RCC 7860 (cell line): ENCODE data around the gene PEX10.

Source experiments
- DNase-seq: peaks from one replicate; pipeline ENCODE4 v3.0.0-alpha.2; 2015; ENCODE audit warnings: low spot score
- FAIRE-seq: peaks from 2 replicates; lab custom pipeline; 2012; peaks lifted over from hg19 to GRCh38; lab: Jason Lieb, UNC

PEX10 gene

DNA sequence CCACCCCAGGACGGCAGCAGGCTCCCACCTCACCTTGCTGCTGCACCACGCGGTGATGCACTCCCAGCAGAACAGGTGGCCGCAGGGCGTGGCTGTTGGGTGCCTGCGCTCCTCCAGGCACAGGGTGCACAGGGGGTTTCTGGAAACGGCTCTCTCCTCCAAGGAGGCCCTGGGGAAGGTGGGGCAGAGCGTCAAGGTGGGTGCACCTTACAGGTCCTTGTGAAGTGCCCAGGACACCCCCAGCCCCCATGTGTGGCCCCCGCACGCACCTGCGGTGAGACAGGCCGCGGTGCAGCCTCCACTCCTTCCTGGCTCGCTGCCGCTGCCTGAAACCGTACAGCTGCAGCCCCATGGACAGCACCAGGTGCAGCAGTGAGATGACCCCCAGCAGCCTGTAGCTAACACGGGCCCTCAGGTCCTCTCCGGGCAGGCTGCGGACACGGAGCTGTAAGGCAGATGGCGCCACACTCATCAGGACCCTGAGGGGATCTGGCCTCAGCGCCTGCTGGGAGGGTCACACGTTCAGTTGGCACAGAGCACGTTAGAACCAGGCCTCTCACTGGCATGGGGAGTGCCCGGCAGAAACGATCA is 5.8 kb downstream of the PEX10 start:
- FAIRE-seq (no peak), DNase-seq (no peak)

- DNase-seq: no peak
- FAIRE-seq: no peak
These were observed 6.6 kb downstream of the PEX10 start for GRCh38 chr1:2405588-2406295.

- DNase-seq (no peak), FAIRE-seq (no peak)
These were observed 7.4 kb downstream of the PEX10 start for GRCh38 chr1:2404890-2405511.

DNA sequence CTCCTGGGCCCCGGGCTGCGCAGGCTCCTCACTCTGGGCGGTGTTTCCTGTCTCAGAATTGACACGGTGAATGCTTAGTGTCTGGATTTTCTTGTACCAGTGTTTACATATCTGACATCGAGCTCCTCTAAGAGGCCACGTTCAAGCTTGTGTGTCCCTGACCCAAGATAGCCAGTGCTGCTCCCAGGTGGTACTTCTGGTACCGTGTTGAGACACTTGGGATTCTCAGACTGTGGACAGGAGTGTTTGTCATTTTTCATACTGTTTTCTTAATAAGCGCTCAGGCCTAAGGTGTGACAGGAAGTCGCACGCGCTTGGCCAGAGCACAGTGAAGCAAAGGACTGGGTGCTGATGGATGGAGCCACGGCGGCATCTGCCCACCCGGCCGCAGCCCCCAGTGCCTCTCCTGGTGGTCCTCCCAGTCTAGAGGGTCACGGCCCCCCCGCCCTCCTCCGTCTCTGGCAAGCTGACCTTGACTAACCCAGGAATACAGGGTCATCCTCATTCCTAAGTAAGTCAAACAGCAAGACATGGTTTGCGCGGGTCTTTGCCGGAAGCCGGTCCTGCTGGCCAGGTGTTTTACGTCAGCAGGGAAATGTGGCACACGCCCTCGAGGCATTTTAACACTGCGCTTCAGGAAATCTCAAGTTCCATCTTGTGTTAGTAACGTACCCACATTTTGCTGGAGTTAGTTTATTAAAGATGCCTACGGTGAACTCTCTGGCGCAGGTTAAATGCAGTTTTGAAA is 8.0 kb downstream of the PEX10 start:
- FAIRE-seq: no peak
- no peak for DNase-seq

- FAIRE-seq: no peak
- no peak for DNase-seq
These were observed 9.1 kb downstream of the PEX10 start for GRCh38 chr1:2403273-2403672.

DNA sequence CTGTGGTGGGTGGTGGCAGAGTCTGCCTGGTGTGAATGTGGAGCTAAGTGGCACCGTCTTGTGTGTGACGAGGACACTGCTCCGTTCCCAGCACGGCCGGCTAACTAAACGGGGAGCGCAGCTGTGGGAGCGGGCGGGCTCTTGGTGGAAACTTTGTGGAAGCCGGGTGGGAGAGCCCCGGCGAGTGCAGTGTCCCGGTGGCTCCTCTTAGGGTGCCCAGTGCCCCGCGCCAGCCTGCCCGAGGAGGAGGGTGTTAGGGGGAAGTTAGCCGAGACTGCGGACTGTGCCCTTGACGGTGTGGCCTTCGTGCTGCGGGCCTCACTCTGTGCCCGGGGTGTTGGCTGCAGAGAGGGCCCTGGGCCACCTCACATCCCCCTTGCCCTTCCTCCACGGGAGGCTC is 9.9 kb downstream of the PEX10 start:
- no peak for DNase-seq
- FAIRE-seq: no peak

DNA sequence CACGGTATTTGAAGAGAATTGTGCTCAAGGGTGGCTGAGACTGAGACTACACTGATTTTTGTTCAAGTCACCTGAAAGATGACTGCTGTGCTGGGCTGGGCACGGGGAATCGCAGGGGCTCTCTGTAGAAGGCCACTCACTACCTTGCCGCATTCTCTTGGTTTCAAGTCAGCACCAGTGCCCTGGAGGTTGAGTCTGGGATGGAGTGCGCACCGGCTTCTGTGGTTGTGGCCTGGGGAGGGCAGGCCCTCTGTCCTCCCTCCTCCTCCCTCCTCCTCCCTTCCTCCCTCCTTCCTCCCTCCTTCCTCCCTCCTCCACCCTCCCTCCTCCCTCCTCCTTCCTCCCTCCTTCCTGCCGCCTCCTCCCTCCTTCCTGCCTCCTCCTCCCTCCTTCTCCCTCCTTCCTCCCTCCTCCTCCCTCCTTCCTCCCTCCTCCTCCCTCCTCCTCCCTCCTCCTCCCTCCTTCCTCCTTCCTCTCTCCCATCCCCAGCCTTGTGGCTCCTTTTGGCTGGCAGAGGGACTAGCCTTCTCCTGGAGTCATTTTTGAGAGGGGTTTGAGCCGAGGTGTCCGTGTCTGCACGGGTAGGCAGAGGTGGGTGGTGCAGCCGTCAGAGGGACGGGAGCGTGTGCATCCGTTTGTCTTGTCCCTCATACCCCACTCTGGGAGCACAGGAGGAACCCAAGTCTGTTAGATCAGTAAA is 11.3 kb downstream of the PEX10 start:
- FAIRE-seq: no peak
- DNase-seq: no peak

DNA sequence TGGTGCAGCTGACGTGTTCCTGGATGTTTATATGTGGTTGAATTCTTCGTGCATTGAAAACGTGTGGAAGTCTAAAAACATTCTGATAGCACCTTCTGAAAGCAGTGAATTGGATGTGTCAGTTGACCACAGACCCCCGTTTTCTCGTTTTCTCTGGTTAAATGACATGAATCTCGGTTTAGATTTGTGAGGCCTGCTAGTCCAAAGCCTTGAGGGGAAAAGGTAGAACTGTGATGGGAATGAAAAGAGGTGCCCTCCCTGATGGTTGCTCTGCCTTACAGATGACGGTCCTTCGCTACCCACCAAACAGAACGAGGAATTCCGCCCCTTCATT is 11.8 kb downstream of the PEX10 start:
- FAIRE-seq (no peak), DNase-seq (no peak)

DNA sequence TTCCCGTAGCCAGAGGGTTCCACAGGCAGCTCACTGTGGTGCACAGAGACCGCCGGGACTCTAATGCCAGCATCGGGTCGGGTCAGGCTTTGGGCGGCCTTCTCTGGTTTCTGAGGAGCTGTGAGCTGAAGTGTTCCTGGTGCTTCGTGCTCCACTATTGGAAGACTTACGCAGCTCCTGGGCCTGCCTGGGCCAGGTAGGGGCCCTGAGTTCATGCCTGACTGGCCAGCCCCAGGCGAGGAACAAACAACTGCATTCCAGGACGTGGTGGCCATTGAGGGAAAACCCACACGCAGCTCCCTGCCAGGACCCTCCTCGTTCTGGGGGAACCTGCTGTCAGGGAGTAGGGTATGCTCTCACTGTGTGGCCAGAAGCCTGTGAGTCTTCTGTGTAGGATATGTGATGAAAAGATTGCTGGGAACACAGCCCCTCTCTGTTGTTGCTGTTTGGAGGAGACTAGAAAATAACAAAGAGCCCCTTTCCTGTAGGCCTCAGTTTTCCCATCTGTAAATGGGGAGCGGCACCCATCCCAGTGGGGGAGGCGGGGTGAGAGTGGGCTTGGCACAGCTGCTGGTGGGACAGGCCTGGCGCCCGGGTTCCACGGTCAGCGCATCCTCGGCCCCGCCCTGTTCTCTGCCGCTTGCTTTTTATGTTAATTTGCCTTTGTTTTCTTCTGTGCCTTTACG is 12.3 kb downstream of the PEX10 start:
- DNase-seq (no peak), FAIRE-seq (no peak)

DNA sequence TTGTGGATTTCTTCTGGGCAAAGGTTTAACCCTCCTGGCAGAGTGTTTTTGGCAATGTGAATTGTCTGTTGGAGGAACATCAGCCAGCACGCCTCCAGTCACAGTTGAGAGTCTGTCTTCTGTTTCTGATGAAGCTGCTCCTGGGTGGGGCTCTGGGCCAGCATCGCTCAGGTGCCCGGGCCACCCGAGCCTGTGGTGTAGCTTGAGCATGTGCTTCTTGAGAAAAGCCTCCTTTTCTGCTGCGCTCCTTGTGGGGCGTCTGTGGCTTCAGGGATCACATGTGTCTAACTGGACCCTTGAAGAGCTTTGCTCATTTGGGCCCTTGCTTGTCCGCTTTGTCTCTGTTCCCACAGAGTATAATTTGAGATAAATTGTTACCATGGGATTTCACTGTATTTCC is 13.5 kb downstream of the PEX10 start:
- DNase-seq: no peak
- no peak for FAIRE-seq

DNA sequence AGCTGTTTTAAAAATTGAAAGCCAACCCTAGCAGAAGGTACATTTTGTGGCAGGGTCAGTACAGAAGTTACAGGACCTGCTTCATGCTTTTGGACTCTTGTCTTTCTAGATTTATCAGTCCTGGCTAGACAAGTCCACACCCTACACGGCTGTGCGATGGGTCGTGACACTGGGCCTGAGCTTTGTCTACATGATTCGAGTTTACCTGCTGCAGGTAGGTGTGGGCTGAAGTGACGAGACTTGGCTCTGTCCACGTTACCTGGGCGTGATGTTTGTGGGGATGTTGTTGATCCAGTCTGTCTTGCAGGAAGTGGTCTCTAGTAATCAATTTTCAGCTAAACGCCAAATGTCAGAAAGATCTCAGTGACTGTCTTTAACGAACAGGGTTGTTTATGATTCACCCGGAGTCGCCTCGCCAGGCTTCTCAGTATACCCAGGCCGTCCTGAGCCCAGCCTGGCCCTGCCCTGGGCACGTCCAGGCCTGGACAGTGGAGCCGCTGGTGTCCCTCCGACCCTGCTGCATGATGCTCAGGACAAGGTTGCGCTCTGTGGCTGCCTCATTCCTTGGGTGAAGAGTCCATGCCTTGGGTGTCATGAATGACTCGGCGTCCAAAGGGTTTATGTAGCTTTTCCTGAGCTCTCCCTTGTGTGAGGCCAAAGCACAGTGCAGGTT is 15.2 kb downstream of the PEX10 start:
- DNase-seq (no peak), FAIRE-seq (no peak)

- DNase-seq: no peak
- FAIRE-seq: no peak
These were observed 15.9 kb downstream of the PEX10 start for GRCh38 chr1:2396476-2396875.

DNA sequence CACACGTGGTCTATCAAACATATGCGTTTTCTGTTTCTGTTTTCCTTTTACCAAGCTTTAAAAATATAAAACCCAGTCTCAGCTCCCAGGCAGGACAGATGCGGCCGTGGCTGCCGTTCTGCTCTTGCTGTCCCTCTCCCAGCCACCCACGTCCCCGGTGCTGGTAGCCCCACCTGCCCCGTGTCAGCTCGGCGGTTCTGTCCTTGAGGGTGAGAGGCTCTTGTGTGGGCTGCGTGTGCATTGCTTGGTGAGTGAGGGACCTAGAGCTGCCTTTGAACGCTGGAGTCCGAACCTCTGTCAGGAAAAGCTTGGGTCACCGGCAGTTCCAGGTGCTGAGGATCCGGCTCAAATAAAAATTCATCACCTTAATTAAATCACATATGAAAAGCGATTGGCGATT is 16.3 kb downstream of the PEX10 start:
- FAIRE-seq (no peak), DNase-seq (no peak)

DNA sequence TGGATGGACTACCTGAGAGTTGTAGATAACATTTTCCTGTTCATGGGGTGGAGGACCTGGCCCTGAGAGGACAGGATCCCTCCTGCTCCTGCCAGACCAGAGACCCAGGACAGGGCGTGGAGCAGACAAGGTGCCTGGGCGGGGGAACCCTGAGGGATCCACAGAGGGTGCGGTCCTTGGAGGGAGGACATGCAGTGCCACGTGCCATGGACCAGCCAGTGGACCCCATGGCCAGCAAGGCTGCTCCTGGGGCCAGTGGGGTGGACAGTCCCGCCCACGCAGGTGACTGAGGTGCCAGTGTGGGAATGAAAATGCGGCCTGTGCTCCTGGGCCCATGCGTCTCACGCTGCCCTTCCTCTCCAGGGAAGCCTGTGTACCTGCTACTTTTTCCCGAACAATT is 17.1 kb downstream of the PEX10 start:
- no peak for FAIRE-seq

GRCh38 chr1:2394761-2395160 is 17.6 kb downstream of the PEX10 start:
- no peak for DNase-seq
- no peak for FAIRE-seq

More for the DNA sequence above, 17.1 kb downstream of the PEX10 start:
- no peak for DNase-seq

- DNase-seq: no peak
- FAIRE-seq: no peak
These were observed 18.1 kb downstream of the PEX10 start for GRCh38 chr1:2394220-2394619.

GRCh38 chr1:2393471-2393877 is 18.9 kb downstream of the PEX10 start:
- no peak for FAIRE-seq
- no peak for DNase-seq

DNA sequence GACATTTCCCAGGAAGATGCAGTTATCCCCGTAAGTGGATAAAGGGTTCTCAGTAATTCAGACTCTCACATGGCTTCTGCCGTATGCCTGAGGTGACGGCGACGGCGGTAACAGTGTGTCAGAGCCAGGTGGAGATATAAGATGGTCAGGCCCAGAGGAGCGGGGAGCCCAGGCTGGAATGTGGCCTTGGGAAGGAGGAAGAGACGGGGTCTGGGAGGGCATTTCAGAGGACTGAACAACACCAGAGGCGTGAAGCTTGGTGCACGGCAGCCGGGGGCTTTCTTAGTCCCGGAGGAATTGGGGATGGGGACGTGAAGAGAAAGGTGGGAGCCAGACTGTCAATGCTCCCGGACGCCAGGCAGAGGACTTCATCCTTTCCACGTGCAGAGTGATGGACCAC is 19.7 kb downstream of the PEX10 start:
- FAIRE-seq: no peak

GRCh38 chr1:2391931-2392509 is 20.3 kb downstream of the PEX10 start:
- FAIRE-seq: no peak
- DNase-seq: no peak

More for the DNA sequence above, 19.7 kb downstream of the PEX10 start:
- DNase-seq: no peak
